OCI-LY7 (cell line): ENCODE results near the gene SHMT1.

ENCODE experiments used
- EZH2phosphoT487 ChIP-seq: fragments of 200-600 bp; sonication (generic); IDR thresholded peaks from 2 replicates; pipeline ENCODE4 v1.6.1; 2018; ENCODE audit warnings: low read depth, borderline replicate concordance, mild to moderate bottlenecking, mixed run types, antibody characterized with exemption, low read length, moderate library complexity, mixed read lengths
- TF ChIP-seq, protein P1 (sequence below): fragments of 200-600 bp; sonication (generic); conservative IDR thresholded peaks from 2 replicates; pipeline ENCODE4 v1.5.1; 2014; ENCODE audit warnings: mild to moderate bottlenecking, antibody characterized with exemption, low read length, moderate library complexity, mixed read lengths

DNA sequence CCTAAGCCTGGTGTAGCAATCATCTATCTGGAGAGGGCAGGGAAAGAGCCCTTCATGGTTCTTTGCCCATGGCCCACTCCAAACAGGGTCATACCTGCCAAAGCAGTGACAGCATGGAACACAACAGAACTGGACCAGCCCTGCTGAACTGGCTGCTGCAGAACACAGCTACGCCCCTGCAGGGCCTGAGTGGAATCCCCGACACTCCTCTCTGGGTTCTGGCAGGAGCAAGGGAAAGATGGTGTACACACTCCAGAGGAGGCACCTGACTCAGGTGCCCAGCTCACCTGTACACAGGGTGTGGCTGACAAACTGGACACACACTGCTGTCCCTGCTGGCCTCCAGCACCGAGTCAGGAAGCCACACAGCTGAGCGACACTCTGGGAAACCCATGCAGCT lies 83.1 kb downstream of the SHMT1 start:
- TF ChIP-seq, protein P1, sequence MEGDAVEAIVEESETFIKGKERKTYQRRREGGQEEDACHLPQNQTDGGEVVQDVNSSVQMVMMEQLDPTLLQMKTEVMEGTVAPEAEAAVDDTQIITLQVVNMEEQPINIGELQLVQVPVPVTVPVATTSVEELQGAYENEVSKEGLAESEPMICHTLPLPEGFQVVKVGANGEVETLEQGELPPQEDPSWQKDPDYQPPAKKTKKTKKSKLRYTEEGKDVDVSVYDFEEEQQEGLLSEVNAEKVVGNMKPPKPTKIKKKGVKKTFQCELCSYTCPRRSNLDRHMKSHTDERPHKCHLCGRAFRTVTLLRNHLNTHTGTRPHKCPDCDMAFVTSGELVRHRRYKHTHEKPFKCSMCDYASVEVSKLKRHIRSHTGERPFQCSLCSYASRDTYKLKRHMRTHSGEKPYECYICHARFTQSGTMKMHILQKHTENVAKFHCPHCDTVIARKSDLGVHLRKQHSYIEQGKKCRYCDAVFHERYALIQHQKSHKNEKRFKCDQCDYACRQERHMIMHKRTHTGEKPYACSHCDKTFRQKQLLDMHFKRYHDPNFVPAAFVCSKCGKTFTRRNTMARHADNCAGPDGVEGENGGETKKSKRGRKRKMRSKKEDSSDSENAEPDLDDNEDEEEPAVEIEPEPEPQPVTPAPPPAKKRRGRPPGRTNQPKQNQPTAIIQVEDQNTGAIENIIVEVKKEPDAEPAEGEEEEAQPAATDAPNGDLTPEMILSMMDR, result no peak
- no peak for TF ChIP-seq EZH2phosphoT487
